Right atrium auricular region (tissue), 2 donors: ENCODE measurements around the gene TLK2. TPM values are rescaled to one million over a fixed set of nuclear protein-coding genes. Genes with fewer than 3 reads are reported as not detected.

Experiments
- DNase-seq: peaks from one replicate; pipeline ENCODE4 v3.0.0-alpha.2; 2019; ENCODE audit warnings: low spot score
- H3K27ac ChIP-seq, 2 donors: fragments of 200-600 bp; sonication (generic); 1 replicate in 1 of 2; 2 replicates in 1 of 2; pipeline ENCODE4 v1.5.1; 2016 to 2019
- H3K27me3 ChIP-seq, 2 donors: fragments of 200-600 bp; sonication (generic); one replicate each; pipeline versions ENCODE4 v1.5.1 to v1.6.0; 2017 to 2019
- H3K36me3 ChIP-seq: fragments of 200-600 bp; sonication (generic); one replicate; pipeline ENCODE4 v1.5.1; 2016
- H3K4me1 ChIP-seq, 2 donors: fragments of 200-600 bp; sonication (generic); one replicate each; pipeline versions ENCODE4 v1.5.1 to v1.6.0; 2017 to 2019
- H3K4me3 ChIP-seq, 2 donors: fragments of 200-600 bp; sonication (generic); 1 replicate in 1 of 2; 2 replicates in 1 of 2; pipeline ENCODE4 v1.5.1; 2017 to 2019; ENCODE audit warnings: mild to moderate bottlenecking in 1 of 2, moderate library complexity in 1 of 2
- H3K9me3 ChIP-seq, 2 donors: fragments of 200-600 bp; sonication (generic); one replicate each; pipeline ENCODE4 v1.5.1; 2019
- CTCF ChIP-seq, 2 donors: fragments of 200-600 bp; sonication (generic); IDR thresholded peaks; one replicate each; pipeline ENCODE4 v1.5.1; 2019; ENCODE audit warnings: antibody characterized with exemption in 2 of 2
- total RNA-seq, 2 donors: library from RNA; depleted of rRNA; stranded (reverse); fragments of >200 nt; gene quantifications; one replicate each; pipeline ENCODE4 v1.1.0, GENCODE V29; 2016

The TLK2 gene
- total RNA-seq, 2 donors from 2014 or later, result 22.3 to 28.3 TPM

- Histone ChIP-seq H3K36me3 (no peaks in the 10 kb centered on the region), H3K27ac (peak overlapping the region; percentile 35 to 50), H3K27me3 (no peaks in the 10 kb centered on the region), H3K9me3 (no peaks in the 10 kb centered on the region), H3K4me1 (peaks cover 0 to 36% of the 10 kb centered on the region in 2 donors), H3K4me3 (no peak overlapping the region)
- no peak for DNase-seq
- TF ChIP-seq CTCF (IDR thresholded peaks at IDR 0.05), result no peak
These were observed 170.3 kb downstream of the TLK2 start for GRCh38 chr17:62648956-62649294.

- Histone ChIP-seq H3K27me3 (no peaks in the 10 kb centered on the region), H3K27ac (no peak overlapping the region), H3K36me3 (no peaks in the 10 kb centered on the region), H3K9me3 (no peaks in the 10 kb centered on the region), H3K4me1 (peaks cover 0 to 43% of the 10 kb centered on the region in 2 donors), H3K4me3 (no peak overlapping the region)
- TF ChIP-seq CTCF (IDR thresholded peaks at IDR 0.05), result no peak
- DNase-seq, result no peak
These were observed 170.9 kb downstream of the TLK2 start for GRCh38 chr17:62649570-62649969.

GRCh38 chr17:62650587-62650986 lies 172.0 kb downstream of the TLK2 start:
- no peak for DNase-seq
- Histone ChIP-seq H3K4me3 (no peak overlapping the region), H3K4me1 (peaks cover 0 to 45% of the 10 kb centered on the region in 2 donors), H3K27ac (no peak overlapping the region), H3K36me3 (no peaks in the 10 kb centered on the region), H3K27me3 (no peaks in the 10 kb centered on the region), H3K9me3 (no peaks in the 10 kb centered on the region)
- no peak for TF ChIP-seq CTCF (IDR thresholded peaks at IDR 0.05)

- peak; percentile 86 for DNase-seq
- H3K36me3 ChIP-seq, result no peaks in the 10 kb centered on the region
- no peak for TF ChIP-seq CTCF (IDR thresholded peaks at IDR 0.05)
- peaks cover 0 to 45% of the 10 kb centered on the region in 2 donors for H3K4me1 ChIP-seq
- peak overlapping the region; percentile 33 to 55 for H3K4me3 ChIP-seq
- H3K9me3 ChIP-seq, result no peaks in the 10 kb centered on the region
- H3K27ac ChIP-seq, result peak overlapping the region; percentile 48 to 73
- H3K27me3 ChIP-seq, result no peaks in the 10 kb centered on the region
These were observed 173.8 kb downstream of the TLK2 start for GRCh38 chr17:62652251-62653001.

- H3K4me3 ChIP-seq, result peak overlapping the region; percentile 33 to 55
- H3K4me1 ChIP-seq, result peaks cover 0 to 42% of the 10 kb centered on the region in 2 donors
- H3K27ac ChIP-seq, result peak overlapping the region; percentile 48 to 73
- no peak for TF ChIP-seq CTCF (IDR thresholded peaks at IDR 0.05)
- no peaks in the 10 kb centered on the region for H3K9me3 ChIP-seq
- peak; percentile 78 for DNase-seq
- H3K36me3 ChIP-seq, result no peaks in the 10 kb centered on the region
- H3K27me3 ChIP-seq, result no peaks in the 10 kb centered on the region
These were observed 174.6 kb downstream of the TLK2 start for GRCh38 chr17:62653002-62653825.
